Panc1 (cell line): ENCODE measurements around the gene CEP41. TPM values are rescaled to one million over a fixed set of nuclear protein-coding genes. Genes with fewer than 3 reads are reported as not detected.

ENCODE experiments used
- ATAC-seq: fragments of 200-7000 bp; cut with Tn5 transposase; 2 replicates; pipeline ENCODE4 v1.9.1; 2020; ENCODE audit warnings: mild to moderate bottlenecking, moderate library complexity
- BruUV-seq: library from RNA; stranded (reverse); fragments of 400-500 nt; replicated peaks from 2 replicates; lab custom pipeline; 2021; lab: Mats Ljungman, UMichigan
- CTCF ChIA-PET: fragments of 300-600 bp; sonication (Branson Sonifier 250); formaldehyde crosslinking; loops from one replicate; lab custom pipeline; 2022; ENCODE audit warnings: antibody characterized with exemption; lab: Charles Lee
- POLR2A ChIA-PET: fragments of 300-600 bp; sonication (Branson Sonifier 250); formaldehyde crosslinking; loops from one replicate; lab custom pipeline; 2022; ENCODE audit warnings: antibody characterized with exemption; lab: Charles Lee
- DNase-seq: peaks from one replicate; pipeline ENCODE4 v3.0.0-alpha.2; 2010; ENCODE audit warnings: low read depth, low spot score
- H3K27ac ChIP-seq: 2 replicates; pipeline ENCODE4 v1.5.1; 2011; ENCODE audit warnings: mild to moderate bottlenecking, low read length, inconsistent platforms
- H3K27me3 ChIP-seq: fragments of 200-500 bp; sonication (Bioruptor generic); 2 replicates; pipeline ENCODE4 v1.6.0; 2014; ENCODE audit warnings: low read length, inconsistent platforms; ENCODE audit not compliant: control insufficient read depth, insufficient read depth
- H3K36me3 ChIP-seq: fragments of 200-500 bp; sonication (Bioruptor generic); 2 replicates; pipeline ENCODE4 v1.5.1; 2014; ENCODE audit warnings: inconsistent platforms, mild to moderate bottlenecking, low read length, moderate library complexity; ENCODE audit not compliant: control insufficient read depth, insufficient read depth
- H3K4me1 ChIP-seq: 2 replicates; pipeline ENCODE4 v1.5.1; 2011; ENCODE audit warnings: inconsistent platforms, mild to moderate bottlenecking, low read length, moderate library complexity; ENCODE audit not compliant: control insufficient read depth, insufficient read depth
- H3K4me3 ChIP-seq, 2 experiments: 2 replicates each; pipeline ENCODE4 v1.5.1; 2011 to 2012; ENCODE audit warnings: low read depth in 2 of 2, low read length in 2 of 2, mild to moderate bottlenecking in 2 of 2, inconsistent platforms in 1 of 2, moderate library complexity in 1 of 2
- H3K9me3 ChIP-seq: fragments of 200-500 bp; sonication (Bioruptor generic); 2 replicates; pipeline ENCODE4 v1.5.1; 2014; ENCODE audit warnings: low read depth, mild to moderate bottlenecking, inconsistent platforms, low read length, moderate library complexity; ENCODE audit not compliant: control insufficient read depth, insufficient read depth
- POLR2AphosphoS5 ChIP-seq: IDR thresholded peaks from 2 replicates; pipeline ENCODE4 v1.6.1; 2012; ENCODE audit warnings: mild to moderate bottlenecking, low read depth, low read length, moderate library complexity
- REST ChIP-seq, 2 experiments: IDR thresholded peaks; 2 replicates each; pipeline ENCODE4 v1.6.1; 2011 to 2012; ENCODE audit warnings: low read depth in 2 of 2, control low read depth in 1 of 2, low read length in 1 of 2, mild to moderate bottlenecking in 1 of 2, moderate library complexity in 1 of 2; ENCODE audit not compliant: insufficient read depth in 1 of 2
- SIN3A ChIP-seq: IDR thresholded peaks from 2 replicates; pipeline ENCODE4 v1.6.1; 2012; ENCODE audit warnings: low read depth, mild to moderate bottlenecking, low read length, moderate library complexity, borderline replicate concordance; ENCODE audit not compliant: insufficient read depth
- TCF7L2 ChIP-seq: IDR thresholded peaks from 2 replicates; pipeline ENCODE4 v1.6.1; 2011; ENCODE audit warnings: mild to moderate bottlenecking, low read depth, low read length, inconsistent platforms
- in situ Hi-C: cut with HindIII; loops from 2 replicates; pipeline ENCODE4 v1.10.0; 2016; ENCODE audit warnings: low sequenced_read_pairs, low pct_unique_long_range_greater_than_20kb
- intact Hi-C: fragments of 100-400 bp; cut with micrococcal nuclease; formaldehyde crosslinking; loops from one replicate; pipeline ENCODE4 v1.10.0; 2022; ENCODE audit not compliant: unreplicated experiment
- total RNA-seq: library from RNA; stranded (reverse); gene quantifications from one replicate; pipeline ENCODE4 v1.2.1, GENCODE V29; 2021; ENCODE audit not compliant: unreplicated experiment
- TF ChIP-seq, protein P1 (sequence below): fragments of 450-650 bp; IDR thresholded peaks from 2 replicates; pipeline ENCODE4 v1.5.1; 2017; ENCODE audit warnings: mild to moderate bottlenecking

CEP41 gene
- total RNA-seq, 1 experiment from 2014 or later: 13.2 TPM

- CTCF ChIA-PET: no interaction called here
- ATAC-seq (no peak), DNase-seq (no peak)
- TF ChIP-seq TCF7L2: no peak
- Histone ChIP-seq H3K4me1 (peaks cover 11% of the 10 kb centered on the region), H3K36me3 (no peaks in the 10 kb centered on the region), H3K9me3 (no peaks in the 10 kb centered on the region), H3K27ac (no peak overlapping the region), H3K27me3 (no peaks in the 10 kb centered on the region), H3K4me3 (no peak overlapping the region)
- intact Hi-C loops: no loop called here
- BruUV-seq: no TSS peak
- in situ Hi-C loops: no loop called here
- POLR2A ChIA-PET: no interaction called here
These were observed 73.6 kb downstream of the CEP41 start for GRCh38 chr7:130367088-130367755.

GRCh38 chr7:130366564-130366963 is 74.3 kb downstream of the CEP41 start:
- intact Hi-C loops: no loop called here
- no peak for TF ChIP-seq POLR2AphosphoS5
- no peak for TF ChIP-seq REST (IDR thresholded peaks at IDR 0.05; ENCODE audit: insufficient read depth in 1 of 2, low read depth in 2 of 2, low read length in 1 of 2)
- TF ChIP-seq, protein P1, sequence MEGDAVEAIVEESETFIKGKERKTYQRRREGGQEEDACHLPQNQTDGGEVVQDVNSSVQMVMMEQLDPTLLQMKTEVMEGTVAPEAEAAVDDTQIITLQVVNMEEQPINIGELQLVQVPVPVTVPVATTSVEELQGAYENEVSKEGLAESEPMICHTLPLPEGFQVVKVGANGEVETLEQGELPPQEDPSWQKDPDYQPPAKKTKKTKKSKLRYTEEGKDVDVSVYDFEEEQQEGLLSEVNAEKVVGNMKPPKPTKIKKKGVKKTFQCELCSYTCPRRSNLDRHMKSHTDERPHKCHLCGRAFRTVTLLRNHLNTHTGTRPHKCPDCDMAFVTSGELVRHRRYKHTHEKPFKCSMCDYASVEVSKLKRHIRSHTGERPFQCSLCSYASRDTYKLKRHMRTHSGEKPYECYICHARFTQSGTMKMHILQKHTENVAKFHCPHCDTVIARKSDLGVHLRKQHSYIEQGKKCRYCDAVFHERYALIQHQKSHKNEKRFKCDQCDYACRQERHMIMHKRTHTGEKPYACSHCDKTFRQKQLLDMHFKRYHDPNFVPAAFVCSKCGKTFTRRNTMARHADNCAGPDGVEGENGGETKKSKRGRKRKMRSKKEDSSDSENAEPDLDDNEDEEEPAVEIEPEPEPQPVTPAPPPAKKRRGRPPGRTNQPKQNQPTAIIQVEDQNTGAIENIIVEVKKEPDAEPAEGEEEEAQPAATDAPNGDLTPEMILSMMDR: no peak
- no peak for TF ChIP-seq TCF7L2
- TF ChIP-seq SIN3A: no peak
- no peaks in the 10 kb centered on the region for H3K9me3 ChIP-seq
- no peak for DNase-seq
- ChIA-PET CTCF (no interaction called here), POLR2A (no interaction called here)
- ATAC-seq: no peak
- no peak overlapping the region for H3K27ac ChIP-seq
- BruUV-seq: no TSS peak
- in situ Hi-C loops: no loop called here
- no peaks in the 10 kb centered on the region for H3K27me3 ChIP-seq
- peaks cover 11% of the 10 kb centered on the region for H3K4me1 ChIP-seq
- H3K4me3 ChIP-seq: no peak overlapping the region
- no peaks in the 10 kb centered on the region for H3K36me3 ChIP-seq
